Keratinocyte (primary cell): ENCODE data around the gene LAMA4.

ENCODE experiments used
- EZH2 ChIP-seq: IDR thresholded peaks from one replicate; pipeline ENCODE4 v1.6.1; 2012; ENCODE audit warnings: inconsistent platforms, mild to moderate bottlenecking, low read length, moderate library complexity
- TF ChIP-seq, protein P1 (sequence below), 3 experiments: IDR thresholded peaks in 1 of 3; conservative IDR thresholded peaks in 1 of 3; optimal IDR thresholded peaks in 1 of 3; 2 replicates in 2 of 3; 3 replicates in 1 of 3; pipeline versions ENCODE3 to v1.5.1; 2011; ENCODE audit warnings: low read length in 3 of 3, mild to moderate bottlenecking in 3 of 3, moderate library complexity in 2 of 3, control low read depth in 1 of 3, inconsistent platforms in 1 of 3; ENCODE audit not compliant: insufficient read depth in 2 of 3; ENCODE audit errors: extremely low read depth in 1 of 3

DNA sequence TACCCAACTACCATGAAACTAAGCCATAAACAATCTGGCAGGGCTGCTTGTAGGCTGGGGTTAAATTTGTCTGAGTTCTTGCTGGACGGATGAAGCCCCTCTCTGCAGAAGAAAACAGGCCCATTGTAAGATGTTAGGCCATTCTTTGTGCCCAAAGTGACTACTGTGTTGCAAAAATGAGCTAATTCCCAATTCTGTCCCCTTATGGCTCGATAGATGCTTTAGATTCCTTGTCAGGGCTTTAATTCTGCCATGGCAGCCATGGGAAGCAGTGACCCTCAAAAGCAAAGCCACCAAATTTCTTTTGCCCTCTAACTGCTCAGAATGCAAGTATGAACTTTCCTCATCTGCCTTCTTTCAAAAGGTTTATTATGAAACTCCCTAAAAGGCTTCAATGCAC is 45.2 kb downstream of the LAMA4 start:
- TF ChIP-seq, protein P1, sequence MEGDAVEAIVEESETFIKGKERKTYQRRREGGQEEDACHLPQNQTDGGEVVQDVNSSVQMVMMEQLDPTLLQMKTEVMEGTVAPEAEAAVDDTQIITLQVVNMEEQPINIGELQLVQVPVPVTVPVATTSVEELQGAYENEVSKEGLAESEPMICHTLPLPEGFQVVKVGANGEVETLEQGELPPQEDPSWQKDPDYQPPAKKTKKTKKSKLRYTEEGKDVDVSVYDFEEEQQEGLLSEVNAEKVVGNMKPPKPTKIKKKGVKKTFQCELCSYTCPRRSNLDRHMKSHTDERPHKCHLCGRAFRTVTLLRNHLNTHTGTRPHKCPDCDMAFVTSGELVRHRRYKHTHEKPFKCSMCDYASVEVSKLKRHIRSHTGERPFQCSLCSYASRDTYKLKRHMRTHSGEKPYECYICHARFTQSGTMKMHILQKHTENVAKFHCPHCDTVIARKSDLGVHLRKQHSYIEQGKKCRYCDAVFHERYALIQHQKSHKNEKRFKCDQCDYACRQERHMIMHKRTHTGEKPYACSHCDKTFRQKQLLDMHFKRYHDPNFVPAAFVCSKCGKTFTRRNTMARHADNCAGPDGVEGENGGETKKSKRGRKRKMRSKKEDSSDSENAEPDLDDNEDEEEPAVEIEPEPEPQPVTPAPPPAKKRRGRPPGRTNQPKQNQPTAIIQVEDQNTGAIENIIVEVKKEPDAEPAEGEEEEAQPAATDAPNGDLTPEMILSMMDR (optimal IDR thresholded peaks at IDR 0.05 in 1 of 3, IDR thresholded peaks at IDR 0.05 in 1 of 3, conservative IDR thresholded peaks at IDR 0.05 in 1 of 3; ENCODE audit: extremely low read depth in 1 of 3, insufficient read depth in 2 of 3, low read length in 3 of 3): no peak
- no peak for TF ChIP-seq EZH2
